Panc1 (cell line): ENCODE data around the gene FABP1.

ENCODE experiments used
- POLR2AphosphoS5 ChIP-seq: IDR thresholded peaks from 2 replicates; pipeline ENCODE4 v1.6.1; 2012; ENCODE audit warnings: mild to moderate bottlenecking, low read depth, low read length, moderate library complexity
- TF ChIP-seq, protein P1 (sequence below): fragments of 450-650 bp; IDR thresholded peaks from 2 replicates; pipeline ENCODE4 v1.5.1; 2017; ENCODE audit warnings: mild to moderate bottlenecking
- TF ChIP-seq, protein P2 (sequence below), 2 experiments: IDR thresholded peaks; 2 replicates each; pipeline ENCODE4 v1.6.1; 2011 to 2012; ENCODE audit warnings: low read depth in 2 of 2, control low read depth in 1 of 2, low read length in 1 of 2, mild to moderate bottlenecking in 1 of 2, moderate library complexity in 1 of 2; ENCODE audit not compliant: insufficient read depth in 1 of 2

DNA sequence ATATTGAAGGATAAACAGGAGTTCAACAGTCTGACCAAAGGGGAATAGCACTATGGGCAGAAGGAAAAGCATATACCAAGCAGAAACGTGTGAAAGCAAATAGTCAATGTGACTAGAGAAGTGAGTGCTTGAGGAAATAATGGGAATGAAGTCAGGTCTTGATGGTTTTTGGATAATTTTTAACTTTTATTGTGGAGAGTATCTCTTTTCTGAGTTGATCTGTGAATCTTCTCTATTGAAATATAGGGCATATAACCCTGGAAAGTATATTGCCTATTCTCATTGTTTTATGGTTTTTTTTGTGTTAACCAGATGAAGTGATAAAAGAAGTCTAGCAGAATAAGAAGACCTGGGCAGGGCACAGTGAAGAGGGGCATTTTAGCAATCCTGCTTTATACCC is 16.4 kb upstream of the FABP1 start:
- TF ChIP-seq, protein P1, sequence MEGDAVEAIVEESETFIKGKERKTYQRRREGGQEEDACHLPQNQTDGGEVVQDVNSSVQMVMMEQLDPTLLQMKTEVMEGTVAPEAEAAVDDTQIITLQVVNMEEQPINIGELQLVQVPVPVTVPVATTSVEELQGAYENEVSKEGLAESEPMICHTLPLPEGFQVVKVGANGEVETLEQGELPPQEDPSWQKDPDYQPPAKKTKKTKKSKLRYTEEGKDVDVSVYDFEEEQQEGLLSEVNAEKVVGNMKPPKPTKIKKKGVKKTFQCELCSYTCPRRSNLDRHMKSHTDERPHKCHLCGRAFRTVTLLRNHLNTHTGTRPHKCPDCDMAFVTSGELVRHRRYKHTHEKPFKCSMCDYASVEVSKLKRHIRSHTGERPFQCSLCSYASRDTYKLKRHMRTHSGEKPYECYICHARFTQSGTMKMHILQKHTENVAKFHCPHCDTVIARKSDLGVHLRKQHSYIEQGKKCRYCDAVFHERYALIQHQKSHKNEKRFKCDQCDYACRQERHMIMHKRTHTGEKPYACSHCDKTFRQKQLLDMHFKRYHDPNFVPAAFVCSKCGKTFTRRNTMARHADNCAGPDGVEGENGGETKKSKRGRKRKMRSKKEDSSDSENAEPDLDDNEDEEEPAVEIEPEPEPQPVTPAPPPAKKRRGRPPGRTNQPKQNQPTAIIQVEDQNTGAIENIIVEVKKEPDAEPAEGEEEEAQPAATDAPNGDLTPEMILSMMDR, result no peak
- TF ChIP-seq, protein P2, sequence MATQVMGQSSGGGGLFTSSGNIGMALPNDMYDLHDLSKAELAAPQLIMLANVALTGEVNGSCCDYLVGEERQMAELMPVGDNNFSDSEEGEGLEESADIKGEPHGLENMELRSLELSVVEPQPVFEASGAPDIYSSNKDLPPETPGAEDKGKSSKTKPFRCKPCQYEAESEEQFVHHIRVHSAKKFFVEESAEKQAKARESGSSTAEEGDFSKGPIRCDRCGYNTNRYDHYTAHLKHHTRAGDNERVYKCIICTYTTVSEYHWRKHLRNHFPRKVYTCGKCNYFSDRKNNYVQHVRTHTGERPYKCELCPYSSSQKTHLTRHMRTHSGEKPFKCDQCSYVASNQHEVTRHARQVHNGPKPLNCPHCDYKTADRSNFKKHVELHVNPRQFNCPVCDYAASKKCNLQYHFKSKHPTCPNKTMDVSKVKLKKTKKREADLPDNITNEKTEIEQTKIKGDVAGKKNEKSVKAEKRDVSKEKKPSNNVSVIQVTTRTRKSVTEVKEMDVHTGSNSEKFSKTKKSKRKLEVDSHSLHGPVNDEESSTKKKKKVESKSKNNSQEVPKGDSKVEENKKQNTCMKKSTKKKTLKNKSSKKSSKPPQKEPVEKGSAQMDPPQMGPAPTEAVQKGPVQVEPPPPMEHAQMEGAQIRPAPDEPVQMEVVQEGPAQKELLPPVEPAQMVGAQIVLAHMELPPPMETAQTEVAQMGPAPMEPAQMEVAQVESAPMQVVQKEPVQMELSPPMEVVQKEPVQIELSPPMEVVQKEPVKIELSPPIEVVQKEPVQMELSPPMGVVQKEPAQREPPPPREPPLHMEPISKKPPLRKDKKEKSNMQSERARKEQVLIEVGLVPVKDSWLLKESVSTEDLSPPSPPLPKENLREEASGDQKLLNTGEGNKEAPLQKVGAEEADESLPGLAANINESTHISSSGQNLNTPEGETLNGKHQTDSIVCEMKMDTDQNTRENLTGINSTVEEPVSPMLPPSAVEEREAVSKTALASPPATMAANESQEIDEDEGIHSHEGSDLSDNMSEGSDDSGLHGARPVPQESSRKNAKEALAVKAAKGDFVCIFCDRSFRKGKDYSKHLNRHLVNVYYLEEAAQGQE (IDR thresholded peaks at IDR 0.05; ENCODE audit: insufficient read depth in 1 of 2, low read depth in 2 of 2, low read length in 1 of 2), result no peak
- TF ChIP-seq POLR2AphosphoS5, result no peak
